ENCODE measurements around the gene MED25.

- no peak for TF ChIP-seq CTCF (IDR thresholded peaks at IDR 0.05; ENCODE audit: control extremely low read depth in 1 of 3, insufficient read depth in 1 of 3, low read depth in 1 of 3, low read length in 3 of 3)
- no peak for TF ChIP-seq POLR2A (IDR thresholded peaks at IDR 0.05; ENCODE audit: control extremely low read depth in 1 of 2, low read depth in 2 of 2, low read length in 2 of 2)
- no peak for TF ChIP-seq NRF1 (IDR thresholded peaks at IDR 0.05; ENCODE audit: low read depth, low read length)
- no peak for TF ChIP-seq SIN3A (conservative IDR thresholded peaks at IDR 0.05 in 1 of 2, IDR thresholded peaks at IDR 0.05 in 1 of 2; ENCODE audit: low read depth in 1 of 2, low read length in 2 of 2)
- TF ChIP-seq BRCA1 (IDR thresholded peaks at IDR 0.05; ENCODE audit: low read depth, low read length), result no peak
- no peak for TF ChIP-seq RNF2 (IDR thresholded peaks at IDR 0.05; ENCODE audit: borderline replicate concordance, low read depth, low read length, missing control alignments, poor library complexity, severe bottlenecking)
- no peak for TF ChIP-seq MAX (IDR thresholded peaks at IDR 0.05)
- no peak for TF ChIP-seq FOSL1 (IDR thresholded peaks at IDR 0.05; ENCODE audit: insufficient read depth, low read depth, low read length)
These were observed 27.2 kb upstream of the MED25 start for GRCh38 chr19:49790866-49791265.
